Duodenal mucosa (tissue), 2 donors: ENCODE results near the gene SLC40A1.
"Not testable (repeated sequence)": the region's sequence is repeated elsewhere in the genome, so short reads cannot be mapped to it uniquely, and the experiment has no call there.

Experiments used
- H3K27ac ChIP-seq: one replicate; pipeline ENCODE4 v1.7.0; 2013; ENCODE audit warnings: low read depth, low read length
- H3K27me3 ChIP-seq, 2 donors: one replicate each; pipeline ENCODE4 v1.7.0; 2013; ENCODE audit warnings: low read length in 2 of 2, control low read depth in 1 of 2; ENCODE audit not compliant: insufficient read depth in 2 of 2, control insufficient read depth in 1 of 2
- H3K36me3 ChIP-seq, 2 donors: one replicate each; pipeline ENCODE4 v1.7.0; 2013; ENCODE audit warnings: low read length in 2 of 2, control low read depth in 1 of 2; ENCODE audit not compliant: insufficient read depth in 2 of 2, control insufficient read depth in 1 of 2
- H3K4me1 ChIP-seq, 2 donors: one replicate each; pipeline ENCODE4 v1.7.0; 2013; ENCODE audit warnings: low read length in 2 of 2, control low read depth in 1 of 2; ENCODE audit not compliant: insufficient read depth in 2 of 2, control insufficient read depth in 1 of 2
- H3K4me3 ChIP-seq, 2 donors: one replicate each; pipeline ENCODE4 v1.7.0; 2013; ENCODE audit warnings: low read length in 2 of 2, low read depth in 1 of 2
- H3K9ac ChIP-seq, 2 donors: one replicate each; pipeline ENCODE4 v1.7.0; 2013; ENCODE audit warnings: low read length in 2 of 2, low read depth in 1 of 2
- H3K9me3 ChIP-seq, 2 donors: one replicate each; pipeline ENCODE4 v1.7.0; 2013; ENCODE audit warnings: low read length in 2 of 2, control low read depth in 1 of 2; ENCODE audit not compliant: control insufficient read depth in 1 of 2

Gene SLC40A1

GRCh38 chr2:189614585-189614984, 34.0 kb upstream of the SLC40A1 start:
- H3K27me3 ChIP-seq, result no peaks in the 10 kb centered on the region
- H3K9me3 ChIP-seq, result no peaks in the 10 kb centered on the region
- no peak overlapping the region for H3K27ac ChIP-seq
- peaks cover 6 to 17% of the 10 kb centered on the region in 2 donors for H3K4me1 ChIP-seq
- H3K9ac ChIP-seq, result no peak overlapping the region
- H3K36me3 ChIP-seq, result no peaks in the 10 kb centered on the region
- no peak overlapping the region for H3K4me3 ChIP-seq

GRCh38 chr2:189613650-189614420, 33.2 kb upstream of the SLC40A1 start:
- Histone ChIP-seq H3K9me3 (no peaks in the 10 kb centered on the region), H3K4me1 (peaks cover 6 to 17% of the 10 kb centered on the region in 2 donors), H3K4me3 (peak overlapping the region in 1 of 2 donors; percentile 51), H3K9ac (peak overlapping the region in 1 of 2 donors; percentile 48), H3K36me3 (no peaks in the 10 kb centered on the region), H3K27ac (no peak overlapping the region), H3K27me3 (no peaks in the 10 kb centered on the region)

GRCh38 chr2:189613077-189613636, 32.6 kb upstream of the SLC40A1 start:
- no peaks in the 10 kb centered on the region for H3K27me3 ChIP-seq
- H3K27ac ChIP-seq, result no peak overlapping the region
- H3K4me3 ChIP-seq, result peak overlapping the region; percentile 50 to 51
- peak overlapping the region in 1 of 2 donors; percentile 48 for H3K9ac ChIP-seq
- peaks cover 6 to 17% of the 10 kb centered on the region in 2 donors for H3K4me1 ChIP-seq
- H3K9me3 ChIP-seq, result no peaks in the 10 kb centered on the region
- no peaks in the 10 kb centered on the region for H3K36me3 ChIP-seq

- Histone ChIP-seq H3K4me1 (peaks cover 6 to 17% of the 10 kb centered on the region in 2 donors), H3K9ac (no peak overlapping the region), H3K27ac (no peak overlapping the region), H3K9me3 (no peaks in the 10 kb centered on the region), H3K27me3 (no peaks in the 10 kb centered on the region), H3K4me3 (no peak overlapping the region), H3K36me3 (no peaks in the 10 kb centered on the region)
These were observed 30.1 kb upstream of the SLC40A1 start for GRCh38 chr2:189610700-189611099.

GRCh38 chr2:189609853-189610252, 29.3 kb upstream of the SLC40A1 start:
- H3K36me3 ChIP-seq, result no peaks in the 10 kb centered on the region

GRCh38 chr2:189609423-189609816, 28.8 kb upstream of the SLC40A1 start:
- no peak overlapping the region for H3K4me3 ChIP-seq
- H3K9ac ChIP-seq, result no peak overlapping the region
- no peaks in the 10 kb centered on the region for H3K36me3 ChIP-seq
- peaks cover 6 to 17% of the 10 kb centered on the region in 2 donors for H3K4me1 ChIP-seq
- no peaks in the 10 kb centered on the region for H3K9me3 ChIP-seq
- no peaks in the 10 kb centered on the region for H3K27me3 ChIP-seq
- no peak overlapping the region for H3K27ac ChIP-seq

More at GRCh38 chr2:189609853-189610252, 29.3 kb upstream of the SLC40A1 start:
- H3K9me3 ChIP-seq, result no peaks in the 10 kb centered on the region
- H3K27ac ChIP-seq, result no peak overlapping the region
- no peak overlapping the region for H3K9ac ChIP-seq
- H3K4me3 ChIP-seq, result no peak overlapping the region
- H3K4me1 ChIP-seq, result peaks cover 6 to 17% of the 10 kb centered on the region in 2 donors
- no peaks in the 10 kb centered on the region for H3K27me3 ChIP-seq

- H3K9ac ChIP-seq, result no peak overlapping the region
- no peak overlapping the region for H3K27ac ChIP-seq
- no peaks in the 10 kb centered on the region for H3K27me3 ChIP-seq
- peaks cover 6 to 17% of the 10 kb centered on the region in 2 donors for H3K4me1 ChIP-seq
- no peak overlapping the region for H3K4me3 ChIP-seq
- no peaks in the 10 kb centered on the region for H3K36me3 ChIP-seq
- no peaks in the 10 kb centered on the region for H3K9me3 ChIP-seq
These were observed 28.3 kb upstream of the SLC40A1 start for GRCh38 chr2:189608795-189609422.

- Histone ChIP-seq H3K4me3 (no peak overlapping the region), H3K9ac (no peak overlapping the region), H3K4me1 (peaks cover 6 to 12% of the 10 kb centered on the region in 2 donors), H3K27me3 (no peaks in the 10 kb centered on the region), H3K27ac (no peak overlapping the region), H3K36me3 (no peaks in the 10 kb centered on the region), H3K9me3 (no peaks in the 10 kb centered on the region)
These were observed 27.6 kb upstream of the SLC40A1 start for GRCh38 chr2:189608170-189608569.

- Histone ChIP-seq H3K36me3 (no peaks in the 10 kb centered on the region), H3K27ac (no peak overlapping the region), H3K9me3 (no peaks in the 10 kb centered on the region), H3K4me1 (no peaks in the 10 kb centered on the region), H3K9ac (no peak overlapping the region), H3K27me3 (no peaks in the 10 kb centered on the region), H3K4me3 (no peak overlapping the region)
These were observed 21.6 kb upstream of the SLC40A1 start for GRCh38 chr2:189602233-189602632.

- H3K27me3 ChIP-seq, H3K4me3 ChIP-seq, H3K9ac ChIP-seq, H3K4me1 ChIP-seq, H3K27ac ChIP-seq, H3K9me3 ChIP-seq, H3K36me3 ChIP-seq: not testable (repeated sequence)
These were observed 21.1 kb upstream of the SLC40A1 start for GRCh38 chr2:189601652-189602051.
